Myocyte (in vitro differentiated cells): Measurements from ENCODE around the gene POLR2C. TPM values are rescaled to one million over a fixed set of nuclear protein-coding genes. Genes with fewer than 3 reads are reported as not detected.

ENCODE experiments used
- DNase-seq: peaks from one replicate; pipeline ENCODE4 v3.0.0-alpha.2; 2012; ENCODE audit warnings: low read depth
- total RNA-seq: library from RNA; depleted of rRNA; stranded (reverse); fragments of >200 nt; gene quantifications from 2 replicates; pipeline ENCODE4 v1.2.3, GENCODE V29; 2014

The POLR2C gene
- total RNA-seq, 1 donor from 2014 or later: 119 TPM

DNA sequence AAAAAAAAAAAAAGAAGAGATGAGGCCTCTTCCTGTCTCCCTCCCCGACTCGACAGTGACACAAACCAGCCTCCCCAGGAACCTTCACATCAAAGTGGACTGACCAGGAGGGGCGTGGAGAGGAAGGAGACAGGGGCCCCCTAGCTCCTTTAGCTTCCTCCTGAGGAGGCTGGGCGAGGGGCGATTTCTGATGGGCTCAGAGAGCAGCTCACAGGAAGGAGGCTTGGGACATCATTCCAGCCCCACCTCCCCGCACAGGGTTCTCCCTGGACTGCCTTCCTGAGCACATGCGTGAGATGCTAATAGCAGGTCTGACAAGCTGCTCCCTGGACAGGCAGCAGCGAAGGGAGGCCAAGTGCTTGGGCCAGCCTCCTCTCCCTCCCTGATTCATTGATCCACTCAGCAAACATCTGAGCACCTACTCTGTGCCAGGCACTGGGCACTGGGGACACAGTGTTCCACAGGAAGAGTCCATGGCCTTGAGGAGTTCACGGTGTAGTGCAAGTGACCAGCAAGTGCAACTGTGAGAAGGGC, 38.2 kb downstream of the POLR2C start:
- no peak for DNase-seq

DNA sequence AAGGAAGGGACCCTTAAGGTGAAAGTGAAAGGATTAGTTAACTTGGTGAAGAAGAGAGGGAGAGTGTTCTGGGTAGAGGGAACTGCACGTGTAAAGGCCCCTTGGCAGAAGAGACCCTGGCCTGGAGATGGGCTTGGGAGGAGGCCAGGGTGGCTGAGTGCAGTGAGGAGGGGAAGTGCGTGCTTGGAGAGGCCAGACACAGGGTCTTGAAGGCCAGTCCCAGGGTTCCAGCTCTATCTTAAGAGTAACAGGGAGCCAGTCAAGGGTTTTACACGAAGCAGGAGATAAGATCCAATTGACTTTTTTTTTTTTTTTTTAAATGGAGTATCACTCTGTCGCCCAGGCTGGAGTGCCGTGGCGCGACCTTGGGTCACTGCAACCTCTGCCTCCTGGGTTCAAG, 39.0 kb downstream of the POLR2C start:
- DNase-seq: no peak

DNA sequence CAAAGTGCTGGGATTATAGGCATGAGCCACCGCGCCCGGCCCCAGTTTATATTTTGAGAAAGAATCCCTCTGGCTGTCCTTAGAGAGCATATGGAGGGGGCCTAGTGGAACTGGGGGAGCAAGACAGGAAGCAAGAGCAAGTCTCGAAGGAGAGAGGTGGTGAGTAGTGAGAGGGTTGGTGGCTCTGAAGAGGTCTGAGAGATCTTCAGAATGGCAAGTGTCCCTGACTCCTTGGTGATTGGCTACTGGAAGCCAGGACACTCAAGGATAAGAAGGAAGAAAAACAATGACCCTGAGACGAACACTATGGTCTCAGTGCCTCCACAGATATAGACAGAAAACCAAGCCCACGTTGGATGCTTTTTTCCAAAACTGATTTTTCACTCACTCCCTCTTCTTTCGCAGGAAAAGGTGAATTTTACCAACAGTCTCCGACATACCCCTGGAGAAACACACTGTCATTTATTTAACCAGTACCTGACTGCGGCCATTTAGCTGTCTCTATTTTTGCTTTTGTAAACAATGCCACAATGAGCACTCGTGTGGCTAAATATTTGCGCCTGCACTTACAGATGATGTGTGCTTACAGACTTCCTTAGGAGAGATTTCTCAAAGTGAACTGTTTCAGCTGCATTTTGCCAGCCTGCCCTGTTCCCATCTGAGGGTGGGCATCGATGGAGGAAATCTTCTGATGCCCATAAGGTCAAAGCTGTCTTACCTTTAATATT, 39.7 kb downstream of the POLR2C start:
- DNase-seq: no peak

DNA sequence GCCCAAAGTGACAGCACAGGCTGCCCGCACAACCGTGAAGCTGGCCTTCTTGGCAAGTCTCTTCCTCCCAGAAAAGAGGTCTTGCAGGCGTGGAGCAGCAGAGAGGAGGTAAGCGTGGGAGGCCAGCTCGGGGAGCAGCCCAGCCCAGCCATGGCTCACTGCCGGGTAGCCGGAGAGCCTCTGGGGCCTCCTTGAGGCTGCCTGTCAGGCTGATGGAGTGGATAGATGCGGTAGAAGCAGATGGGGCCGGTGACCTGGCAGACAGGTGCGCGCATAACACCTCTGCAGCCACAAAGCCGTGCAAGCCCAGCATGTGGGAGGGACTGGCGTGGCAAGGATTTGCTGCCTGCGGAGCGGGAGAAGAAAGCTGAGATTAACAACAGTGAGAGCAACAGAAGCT, 40.9 kb downstream of the POLR2C start:
- DNase-seq: no peak

DNA sequence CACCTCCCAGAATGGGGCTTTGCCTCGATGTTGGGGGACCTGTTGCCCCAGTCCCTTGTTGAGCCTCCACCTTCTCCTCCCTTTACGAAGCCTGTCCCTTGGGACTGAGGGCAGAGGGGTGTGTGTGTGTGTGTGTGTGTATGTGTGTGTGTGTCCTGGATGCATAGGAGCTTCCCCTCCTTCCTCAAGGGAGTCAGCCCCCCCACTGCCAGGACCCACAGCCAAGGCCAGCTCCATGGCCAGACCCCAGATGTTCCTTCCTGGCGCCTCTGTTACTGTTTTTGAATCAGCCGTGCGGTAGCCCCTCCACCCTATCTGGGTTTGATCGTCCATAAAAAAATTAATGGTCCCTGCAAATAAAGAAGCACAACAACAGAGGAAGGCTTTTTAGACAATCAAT, 41.5 kb downstream of the POLR2C start:
- DNase-seq: no peak

DNA sequence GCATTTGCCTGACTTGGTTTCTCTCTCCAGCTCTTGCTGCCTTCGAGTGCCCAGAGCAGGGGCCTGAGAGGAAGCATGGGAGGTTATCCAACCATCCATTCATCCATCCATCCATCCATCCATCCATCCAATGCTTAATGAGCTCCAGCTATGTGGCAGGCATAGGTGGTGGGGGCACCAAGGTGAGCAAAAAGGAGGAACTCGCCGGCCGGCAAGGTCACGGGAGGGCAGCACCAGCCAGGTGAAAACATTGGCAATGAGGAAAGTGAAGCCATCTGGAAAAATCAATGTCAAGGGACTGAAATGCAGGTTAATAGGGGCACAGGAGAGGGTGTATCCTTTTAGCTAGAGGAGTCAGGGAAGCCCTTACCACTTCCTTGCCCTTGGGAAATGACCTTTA, 42.0 kb downstream of the POLR2C start:
- DNase-seq: no peak

DNA sequence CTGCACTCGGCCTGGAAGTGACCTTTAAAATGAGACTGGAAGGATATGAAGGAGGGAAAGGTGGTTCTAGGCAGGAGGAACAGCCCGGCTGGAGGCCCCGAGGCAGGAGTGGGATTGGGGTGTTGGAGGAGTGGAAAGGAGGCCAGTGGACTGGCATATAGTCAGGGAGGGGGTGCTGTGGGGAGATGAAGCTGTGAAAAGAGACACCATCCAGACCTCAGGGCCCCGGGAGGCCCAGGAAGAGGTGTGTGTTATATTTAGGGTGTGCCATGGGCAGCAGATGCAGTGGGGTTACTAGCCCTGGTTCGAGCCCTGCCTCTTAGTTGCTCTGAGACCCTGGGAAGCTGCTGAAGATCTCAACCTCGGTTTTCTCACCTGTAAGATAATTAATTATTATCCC, 42.7 kb downstream of the POLR2C start:
- DNase-seq: no peak

DNA sequence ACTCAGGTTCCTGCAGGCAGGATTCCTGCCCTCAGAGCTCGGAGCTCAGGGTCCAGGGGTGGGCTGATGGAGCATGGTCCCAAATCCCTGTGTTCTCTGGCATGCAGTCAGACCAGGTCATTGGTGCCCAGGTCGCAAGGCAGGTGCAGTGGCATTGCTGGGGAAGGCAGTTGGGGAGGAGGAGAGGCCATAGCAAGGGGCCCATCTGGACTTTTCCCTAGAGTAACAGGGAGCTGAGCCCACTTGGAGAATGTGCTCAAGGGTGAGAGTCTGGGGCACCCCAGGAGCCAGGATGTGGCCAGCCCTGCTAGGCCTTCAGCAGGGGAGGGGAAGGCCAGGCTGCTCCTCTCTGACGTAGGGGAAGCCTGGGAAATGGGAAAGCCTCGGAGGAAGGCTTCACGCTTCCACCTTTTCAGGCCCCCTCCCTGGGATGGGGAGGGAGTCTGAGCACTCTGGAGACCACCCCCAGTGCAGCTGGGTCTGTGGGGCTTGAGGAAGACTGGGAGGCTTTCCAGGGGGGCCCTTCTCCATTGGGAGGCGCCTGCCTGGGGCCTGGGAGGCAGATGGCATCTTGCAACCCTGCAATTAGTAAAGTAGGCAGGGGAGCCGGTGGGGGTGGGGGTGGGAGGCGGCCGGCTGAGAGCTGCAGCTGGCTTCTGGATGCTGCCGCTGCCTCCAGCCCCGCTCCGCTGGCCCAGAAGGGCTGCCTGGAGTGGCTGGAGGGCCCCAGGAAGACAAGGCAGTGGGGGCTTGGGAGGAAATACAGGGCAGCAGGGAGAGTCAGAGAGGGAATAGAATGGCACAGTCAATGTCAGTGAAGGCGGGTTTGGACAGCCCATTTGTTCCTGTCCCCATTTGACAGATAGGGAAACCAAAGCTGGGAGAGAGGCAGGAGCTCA, 44.9 kb downstream of the POLR2C start:
- DNase-seq: no peak

DNA sequence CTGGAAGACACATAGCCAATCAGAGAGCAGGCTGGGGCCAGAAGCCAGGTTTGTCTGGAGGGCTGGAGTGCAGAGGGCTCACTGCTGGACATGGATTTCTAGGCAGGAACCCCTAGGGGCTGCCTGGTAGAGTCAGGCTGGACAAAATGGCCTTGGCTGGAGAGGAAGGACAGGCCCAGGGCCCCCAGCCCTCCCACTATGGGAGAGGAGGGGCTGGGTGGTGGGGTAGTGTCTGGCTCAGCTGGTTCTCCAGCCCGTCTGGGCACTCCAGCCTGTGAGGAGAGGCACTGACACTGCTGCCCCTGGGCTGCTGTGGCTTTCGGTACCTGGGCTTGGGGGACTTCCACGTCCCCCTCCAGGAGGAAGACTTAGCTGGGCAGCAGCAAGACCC, 45.6 kb downstream of the POLR2C start:
- DNase-seq: no peak

DNA sequence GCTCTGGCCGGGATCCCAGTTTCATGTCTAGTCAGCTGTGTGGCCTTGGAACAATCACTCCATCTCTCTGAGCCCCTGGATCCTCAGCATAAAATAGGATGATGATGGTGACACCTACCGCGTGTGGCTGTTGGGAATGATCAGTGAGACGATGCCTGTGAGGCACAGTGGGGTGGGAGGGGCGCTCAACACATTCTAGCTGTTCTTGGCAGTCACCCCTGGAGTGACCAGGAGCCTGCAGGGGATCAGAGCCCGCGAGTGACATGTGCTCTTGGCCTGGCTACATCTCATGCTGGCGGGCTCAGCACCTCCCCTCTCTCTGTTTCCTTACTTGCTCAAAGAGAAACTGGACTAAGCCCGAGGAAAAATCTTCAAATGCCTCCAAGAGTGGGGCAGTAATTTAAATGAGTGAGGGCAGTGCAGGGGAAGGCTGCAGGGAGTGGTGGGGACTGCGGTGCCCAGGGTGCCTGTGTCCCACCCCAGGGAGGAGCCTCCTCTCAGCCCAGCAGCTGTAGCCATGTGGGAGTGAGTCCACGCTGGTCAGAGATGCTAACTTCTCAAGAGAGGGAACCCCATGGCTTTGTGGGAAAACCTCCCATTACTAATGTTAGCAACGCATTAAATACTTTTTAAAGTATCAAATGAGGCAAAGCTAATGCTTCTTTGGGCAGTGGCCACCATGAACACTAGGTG, 46.9 kb downstream of the POLR2C start:
- DNase-seq: no peak

DNA sequence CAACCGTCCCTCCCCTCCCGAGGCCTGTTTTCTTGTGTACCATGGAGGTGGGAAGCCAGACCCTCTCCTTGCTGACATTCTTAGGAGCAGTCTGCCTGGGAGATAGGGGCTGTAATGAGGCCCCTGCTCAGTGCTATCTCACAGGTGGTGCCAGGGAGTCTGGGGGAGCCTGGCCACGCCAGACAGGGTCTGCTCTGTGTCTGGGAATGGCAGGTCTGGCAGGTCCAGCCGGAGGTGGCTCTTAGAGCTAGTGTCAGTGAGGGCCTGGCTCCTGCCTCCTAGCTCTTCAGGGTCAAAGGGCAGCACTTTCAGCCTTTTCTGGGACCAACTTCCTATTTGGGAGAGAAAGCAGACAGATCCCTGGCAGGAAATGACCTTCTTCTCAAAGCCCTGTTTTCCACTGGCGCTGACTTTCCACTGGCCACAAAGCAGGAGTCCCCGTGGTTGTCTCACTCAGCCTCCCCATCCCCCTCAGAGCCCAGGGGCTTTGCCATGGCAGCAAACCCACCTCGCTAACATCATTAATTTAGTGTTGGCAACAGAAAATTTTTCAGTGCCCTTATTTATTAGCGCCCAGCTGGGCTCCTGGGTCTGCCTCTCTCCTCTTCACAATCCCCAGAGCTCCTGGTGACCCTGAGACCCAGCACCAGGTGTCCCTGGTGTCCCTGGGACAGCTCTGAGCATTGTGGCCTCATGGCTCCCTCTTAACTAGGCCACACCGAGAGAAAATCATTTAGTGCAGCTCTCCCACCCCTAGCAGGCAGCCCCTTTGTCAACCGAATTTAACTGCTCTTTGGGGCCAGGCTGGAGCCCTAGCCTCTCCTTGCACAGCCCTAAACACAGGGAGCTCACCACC, 47.8 kb downstream of the POLR2C start:
- no peak for DNase-seq

DNA sequence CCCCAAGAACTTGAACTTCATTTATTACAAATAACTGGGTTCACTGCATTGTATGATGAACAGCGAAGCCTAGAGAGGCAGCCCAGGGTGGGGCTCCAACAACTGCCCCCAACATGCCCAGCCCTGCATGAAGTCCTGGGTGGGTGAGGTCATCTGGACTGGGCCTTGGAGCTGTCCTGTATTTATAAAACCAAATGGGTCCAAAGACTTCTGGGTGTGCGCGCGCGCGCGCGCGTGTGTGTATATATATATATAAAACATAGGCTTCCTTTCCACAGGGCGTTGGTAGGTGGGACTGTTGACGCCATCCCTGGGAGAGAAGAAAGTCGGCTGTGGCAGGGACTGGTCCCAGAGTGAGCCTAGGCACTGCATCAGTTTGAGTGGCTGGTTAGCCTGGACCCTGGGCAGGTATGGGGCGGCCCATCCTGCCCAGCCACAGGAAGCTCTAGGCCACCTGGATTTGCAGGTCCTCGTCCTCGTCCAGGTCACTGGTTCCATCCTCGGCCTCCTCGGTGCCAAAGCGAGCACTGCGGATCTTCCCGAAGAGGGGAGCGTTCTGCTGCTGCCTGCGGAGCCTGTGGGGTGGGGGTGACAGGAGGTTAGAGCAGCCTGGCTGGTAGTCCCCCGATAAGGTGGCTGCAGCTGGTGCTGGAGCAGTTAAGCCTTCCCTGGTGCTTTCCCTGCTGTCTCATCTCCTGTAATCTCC, 50.0 kb downstream of the POLR2C start:
- DNase-seq: no peak

DNA sequence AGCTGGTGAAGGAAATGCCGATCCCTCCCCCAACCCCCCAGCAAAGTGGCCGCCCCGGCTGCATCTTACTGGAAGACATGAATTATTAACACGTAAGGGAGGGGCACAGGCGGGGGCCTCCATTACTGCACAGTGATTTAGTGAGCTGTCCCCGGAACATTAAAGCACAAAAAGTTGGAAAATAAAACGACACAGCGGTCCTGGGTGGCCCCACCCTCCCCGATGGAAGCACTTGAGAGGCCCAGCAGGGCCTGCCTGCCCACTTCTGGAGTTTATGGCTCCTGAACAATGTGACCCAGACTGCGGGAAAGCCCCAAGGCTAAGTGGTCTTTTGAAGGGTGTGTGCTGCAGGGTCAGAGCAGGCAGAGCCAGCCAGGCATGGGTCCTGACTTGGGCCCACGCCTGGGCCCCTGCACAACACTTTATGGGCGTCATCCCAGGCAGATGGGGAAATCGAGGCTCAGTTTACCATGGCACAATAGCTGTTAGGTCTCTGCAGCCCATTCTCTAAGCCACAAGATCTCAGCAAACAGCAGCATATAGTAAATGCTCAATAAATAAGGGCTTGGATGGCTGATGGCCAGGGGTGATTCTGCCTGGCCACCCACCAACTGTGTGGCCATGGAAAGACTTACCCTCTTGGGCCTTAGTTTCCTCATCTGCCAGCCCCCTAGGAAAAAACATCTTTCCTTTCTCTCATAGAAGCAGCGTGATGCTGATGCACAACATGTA, 51.1 kb downstream of the POLR2C start:
- no peak for DNase-seq

DNA sequence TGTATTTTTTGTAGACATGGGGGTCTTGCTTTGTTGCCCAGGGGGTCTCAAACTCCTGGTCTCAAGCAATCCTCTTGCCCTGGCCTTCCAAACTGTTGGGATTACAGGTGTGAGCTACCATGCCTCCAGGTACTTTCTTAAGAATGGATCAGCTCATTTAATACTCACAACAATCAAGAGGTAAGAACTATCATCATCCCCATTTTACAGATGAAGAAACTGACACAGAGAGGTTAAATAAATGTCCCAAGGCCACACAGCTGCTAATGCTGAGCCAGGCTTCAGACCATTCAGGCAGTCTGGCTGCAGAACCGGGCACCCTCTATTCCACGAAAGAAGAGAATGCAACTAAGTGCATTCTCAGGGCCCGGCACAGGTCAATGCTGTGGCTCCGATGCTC, 51.9 kb downstream of the POLR2C start:
- DNase-seq: no peak

DNA sequence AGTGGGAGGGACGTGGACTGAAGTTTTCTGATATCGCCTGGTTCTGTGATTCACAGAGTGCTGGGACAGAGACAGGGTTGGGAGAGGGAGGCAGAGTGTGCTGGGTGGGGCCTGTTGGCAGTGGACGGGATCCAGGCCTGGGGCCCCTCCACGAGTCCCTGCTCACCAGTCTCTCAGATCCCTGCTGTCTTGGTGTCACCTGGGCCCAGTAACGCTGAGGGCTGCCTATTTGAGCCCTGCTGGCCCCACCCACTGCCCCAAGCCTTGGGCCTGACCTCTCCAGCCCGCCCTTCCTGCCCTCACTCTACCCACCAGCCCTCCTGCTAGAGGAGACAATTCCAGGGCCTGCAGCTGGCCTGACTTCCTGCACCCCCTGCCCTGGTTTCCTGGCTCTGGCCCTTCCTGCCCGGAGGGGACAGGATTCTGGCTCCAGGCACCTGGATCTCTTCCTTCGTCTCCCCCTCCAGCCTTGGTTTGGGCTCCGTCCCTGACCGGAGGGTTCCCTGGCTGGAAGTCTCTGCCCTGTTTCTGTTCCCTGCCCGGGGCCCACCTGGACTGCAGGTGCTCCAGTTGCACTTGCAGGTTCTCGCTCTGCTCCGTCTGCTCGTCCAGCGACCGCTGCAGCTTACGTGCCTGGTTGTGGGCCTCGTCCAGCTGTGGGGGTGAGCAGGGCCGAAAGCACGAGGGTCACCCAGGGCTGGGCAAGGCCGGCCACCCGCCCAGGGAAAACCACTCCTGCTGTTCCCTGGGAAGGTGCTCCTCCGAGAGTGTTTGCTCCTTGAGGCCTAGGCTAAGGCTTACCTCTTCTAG, 52.5 kb downstream of the POLR2C start:
- DNase-seq: no peak

DNA sequence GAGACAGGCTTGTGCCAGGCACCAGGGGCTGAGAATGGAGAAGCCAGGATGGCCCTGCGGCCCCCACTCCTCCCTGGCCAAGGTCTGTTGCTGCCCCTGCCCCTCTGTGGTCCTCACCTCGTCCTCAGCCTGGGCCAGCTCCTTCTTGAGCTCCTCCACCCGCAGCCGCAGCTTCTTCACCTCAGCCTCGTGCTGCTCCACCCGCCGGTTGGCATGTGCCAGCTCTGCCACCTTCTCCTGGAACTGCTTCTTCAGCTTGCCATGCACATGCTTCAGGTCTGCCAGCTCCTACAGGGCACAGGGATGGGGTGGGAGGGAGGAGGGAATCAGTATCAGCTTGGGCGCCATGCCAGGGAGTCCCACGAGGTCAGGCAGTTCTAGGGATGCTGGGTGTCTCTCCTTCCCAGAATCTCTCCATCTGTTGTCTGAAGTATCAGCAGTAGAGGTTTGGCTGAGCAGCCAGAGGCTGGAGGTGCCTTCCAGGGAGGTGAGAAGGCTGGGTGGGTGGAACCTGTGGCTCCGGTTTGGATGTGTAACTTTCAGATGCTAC, 53.8 kb downstream of the POLR2C start:
- DNase-seq: no peak

DNA sequence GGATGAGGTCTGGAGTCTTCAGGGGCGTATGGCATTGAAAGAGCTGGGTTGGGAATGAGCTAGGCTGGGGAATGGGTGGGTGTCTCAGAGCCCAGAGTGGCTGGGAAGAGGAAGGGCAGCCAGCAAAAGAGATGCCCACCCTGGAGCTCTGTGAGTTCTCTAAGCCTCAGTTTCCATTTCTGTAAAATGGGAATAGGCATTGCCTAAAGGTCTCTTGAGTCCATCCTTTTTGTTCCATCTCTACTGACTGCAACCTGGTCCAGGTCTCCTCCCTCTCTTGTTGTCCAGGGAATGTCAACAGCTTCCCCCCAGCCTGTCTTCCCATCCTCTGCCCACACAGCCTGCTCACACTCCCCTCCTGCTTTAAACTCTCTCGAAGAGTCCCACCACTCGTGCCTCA, 54.3 kb downstream of the POLR2C start:
- DNase-seq: no peak
